GM23248 (cell line): ENCODE measurements around the gene PI4KA. TPM values are rescaled to one million over a fixed set of nuclear protein-coding genes. Genes with fewer than 3 reads are reported as not detected.

Source experiments
- DNase-seq: peaks from one replicate; pipeline ENCODE4 v3.0.0-alpha.2; 2015
- H2AFZ ChIP-seq: fragments of 200-600 bp; sonication (generic); 2 replicates; pipeline ENCODE4 v1.6.1; 2016; ENCODE audit warnings: antibody characterized with exemption
- H3F3A ChIP-seq: fragments of 200-600 bp; sonication (generic); 2 replicates; pipeline ENCODE4 v1.6.1; 2016; ENCODE audit warnings: mild to moderate bottlenecking, antibody characterized with exemption, mixed run types; ENCODE audit not compliant: insufficient read depth
- H3K27ac ChIP-seq: fragments of 200-600 bp; sonication (generic); 2 replicates; pipeline ENCODE4 v1.5.1; 2016; ENCODE audit warnings: mild to moderate bottlenecking
- H3K27me3 ChIP-seq: fragments of 200-600 bp; sonication (generic); replicated peaks from 2 replicates; pipeline ENCODE4 v1.6.1; 2016; ENCODE audit warnings: mild to moderate bottlenecking; ENCODE audit not compliant: insufficient read depth
- H3K36me3 ChIP-seq: fragments of 200-600 bp; sonication (generic); 2 replicates; pipeline ENCODE4 v1.6.1; 2016; ENCODE audit warnings: low read depth, mild to moderate bottlenecking
- H3K4me1 ChIP-seq: fragments of 200-600 bp; sonication (generic); 2 replicates; pipeline ENCODE4 v1.6.1; 2016; ENCODE audit warnings: mild to moderate bottlenecking; ENCODE audit not compliant: insufficient read depth
- H3K4me2 ChIP-seq: fragments of 200-600 bp; sonication (generic); one replicate; pipeline ENCODE4 v1.6.1; 2016; ENCODE audit warnings: mild to moderate bottlenecking; ENCODE audit not compliant: unreplicated experiment
- H3K4me3 ChIP-seq: fragments of 200-600 bp; sonication (generic); 2 replicates; pipeline ENCODE4 v1.5.1; 2016; ENCODE audit warnings: mild to moderate bottlenecking
- H3K79me2 ChIP-seq: fragments of 200-600 bp; sonication (generic); 2 replicates; pipeline ENCODE4 v1.6.1; 2016; ENCODE audit warnings: mild to moderate bottlenecking; ENCODE audit not compliant: insufficient read depth
- H3K9ac ChIP-seq: fragments of 200-600 bp; sonication (generic); 2 replicates; pipeline ENCODE4 v1.6.1; 2016; ENCODE audit warnings: mild to moderate bottlenecking
- H3K9me2 ChIP-seq: fragments of 200-600 bp; sonication (generic); 2 replicates; pipeline ENCODE4 v1.6.1; 2016; ENCODE audit warnings: mixed run types, mild to moderate bottlenecking, moderate library complexity; ENCODE audit not compliant: insufficient read depth
- H3K9me3 ChIP-seq: fragments of 200-600 bp; sonication (generic); one replicate; pipeline ENCODE4 v1.6.1; 2017; ENCODE audit warnings: low read depth
- H4K20me1 ChIP-seq: fragments of 200-600 bp; sonication (generic); 2 replicates; pipeline ENCODE4 v1.6.0; 2016; ENCODE audit not compliant: insufficient read depth
- EZH2 ChIP-seq: fragments of 200-600 bp; sonication (generic); IDR thresholded peaks from 2 replicates; pipeline ENCODE4 v1.6.1; 2018; ENCODE audit warnings: antibody characterized with exemption, mild to moderate bottlenecking; ENCODE audit not compliant: insufficient read depth, poor library complexity, severe bottlenecking
- EZH2phosphoT487 ChIP-seq: fragments of 200-600 bp; sonication (generic); IDR thresholded peaks from 2 replicates; pipeline ENCODE4 v1.6.1; 2018; ENCODE audit warnings: antibody characterized with exemption, moderate library complexity, mild to moderate bottlenecking, low read depth; ENCODE audit not compliant: insufficient read depth
- WGBS, 2 experiments: methylation state at CpG; one replicate each; pipeline ENCODE4 v1.1.6; 2015 to 2017; ENCODE audit warnings: low lambda C conversion rate in 2 of 2, low coverage in 1 of 2; ENCODE audit errors: missing lambda C conversion rate in 2 of 2; 5-methylcytosine and 5-hydroxymethylcytosine counted together
- in situ Hi-C: fragments of 300-500 bp; cut with MboI; formaldehyde crosslinking; loops from 2 replicates; pipeline ENCODE4 v1.15.0; 2020
- polyA plus RNA-seq: library from polyadenylated mRNA; unstranded; fragments of >200 nt; fragmentation: Nextera tagmentation; extraction: Ambion mirVana; gene quantifications from 2 replicates; pipeline ENCODE4 v1.2.1, GENCODE V29; 2016
- total RNA-seq: library from RNA; depleted of rRNA; stranded (reverse); fragments of >200 nt; shearing (Covaris generic); gene quantifications from 2 replicates; pipeline ENCODE4 v1.2.3, GENCODE V29; 2014

The PI4KA gene
- total and polyA plus RNA-seq, 2 experiments from 2014 or later: 31.1 to 34.5 TPM

- peaks cover 13% of the 10 kb centered on the region; the same call in 1 of the 2 replicates for H3K36me3 ChIP-seq
- no peaks in the 10 kb centered on the region for H3K9me2 ChIP-seq
- H3K9ac ChIP-seq: no peak overlapping the region
- H3K4me3 ChIP-seq: no peak overlapping the region
- no peak for TF ChIP-seq EZH2phosphoT487
- no peak for TF ChIP-seq EZH2
- no peaks in the 10 kb centered on the region for H3K9me3 ChIP-seq
- H3K27me3 ChIP-seq: no peaks in the 10 kb centered on the region
- no peaks in the 10 kb centered on the region for H4K20me1 ChIP-seq
- no peak overlapping the region for H2AFZ ChIP-seq
- H3K79me2 ChIP-seq: no peaks in the 10 kb centered on the region
- DNase-seq: peak; percentile 5
- H3K27ac ChIP-seq: no peak overlapping the region
- H3F3A ChIP-seq: peaks cover 9% of the 10 kb centered on the region; the same call in 1 of the 2 replicates
- peaks cover 12% of the 10 kb centered on the region for H3K4me1 ChIP-seq
- in situ Hi-C loops: no loop called here
- 98% methylated on average over 9 of the region's 9 CpGs for WGBS, 2 experiments
- no peak overlapping the region for H3K4me2 ChIP-seq
Observed at GRCh38 chr22:20748731-20749428, 109.7 kb downstream of the PI4KA start.

DNA sequence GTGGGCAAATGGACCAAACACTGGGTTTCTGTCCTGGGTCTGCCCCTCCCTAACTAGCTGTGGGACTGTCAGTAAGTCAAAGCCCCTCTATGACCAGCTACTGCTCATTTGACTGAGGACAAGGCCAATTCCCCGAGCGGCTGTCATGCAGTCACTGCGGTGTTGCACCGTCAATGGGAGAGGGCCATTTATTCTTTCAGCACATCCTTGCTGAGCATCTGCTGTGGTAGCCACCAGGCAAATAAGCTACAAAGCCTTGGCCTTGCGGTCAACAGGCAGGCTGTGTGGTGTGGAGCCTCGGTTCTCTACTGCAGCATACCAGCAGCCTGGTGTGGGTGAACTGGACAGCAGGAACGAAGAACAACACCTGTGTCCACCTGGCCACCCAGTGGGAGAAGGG is 110.5 kb downstream of the PI4KA start:
- no peaks in the 10 kb centered on the region for H3K9me3 ChIP-seq
- no peak overlapping the region for H3K4me2 ChIP-seq
- no peak for TF ChIP-seq EZH2
- in situ Hi-C loops: no loop called here
- H3K4me1 ChIP-seq: peaks cover 12% of the 10 kb centered on the region
- H3K79me2 ChIP-seq: no peaks in the 10 kb centered on the region
- peaks cover 13% of the 10 kb centered on the region; the same call in 1 of the 2 replicates for H3K36me3 ChIP-seq
- H3K9me2 ChIP-seq: no peaks in the 10 kb centered on the region
- no peaks in the 10 kb centered on the region for H4K20me1 ChIP-seq
- peaks cover 9% of the 10 kb centered on the region; the same call in 1 of the 2 replicates for H3F3A ChIP-seq
- 90 to 92% methylated on average over 7 of the region's 7 CpGs for WGBS, 2 experiments
- no peak overlapping the region for H3K4me3 ChIP-seq
- no peak overlapping the region for H2AFZ ChIP-seq
- no peaks in the 10 kb centered on the region for H3K27me3 ChIP-seq
- H3K27ac ChIP-seq: no peak overlapping the region
- no peak for DNase-seq
- no peak overlapping the region for H3K9ac ChIP-seq

DNA sequence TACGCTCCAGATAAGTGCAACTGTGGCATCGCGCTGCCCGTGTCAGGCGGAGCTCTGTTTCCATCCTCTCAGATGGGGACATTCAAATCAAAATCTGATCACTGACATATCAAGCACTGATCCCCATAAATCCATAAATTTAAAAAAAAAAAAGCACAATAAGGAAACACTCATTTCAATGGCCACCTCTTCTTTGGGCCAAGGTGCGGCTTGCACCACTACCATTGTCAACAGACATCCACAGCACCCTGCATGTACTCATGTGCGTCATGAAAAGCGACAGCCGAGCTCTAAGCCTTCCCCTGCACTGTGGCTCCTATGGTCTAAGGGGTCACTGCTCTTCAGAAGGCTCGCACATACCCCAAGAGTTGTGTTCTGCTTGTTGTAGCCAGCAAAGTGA is 111.4 kb downstream of the PI4KA start:
- peaks cover 13% of the 10 kb centered on the region; the same call in 1 of the 2 replicates for H3K36me3 ChIP-seq
- WGBS, 2 experiments: 95 to 97% methylated on average over 10 of the region's 10 CpGs
- H3K4me3 ChIP-seq: no peak overlapping the region
- H3K9ac ChIP-seq: no peak overlapping the region
- peaks cover 12% of the 10 kb centered on the region for H3K4me1 ChIP-seq
- H4K20me1 ChIP-seq: no peaks in the 10 kb centered on the region
- peaks cover 9% of the 10 kb centered on the region; the same call in 1 of the 2 replicates for H3F3A ChIP-seq
- no peaks in the 10 kb centered on the region for H3K27me3 ChIP-seq
- no peak overlapping the region for H2AFZ ChIP-seq
- in situ Hi-C loops: no loop called here
- no peaks in the 10 kb centered on the region for H3K79me2 ChIP-seq
- DNase-seq: no peak
- TF ChIP-seq EZH2 (no peak), EZH2phosphoT487 (no peak)
- H3K27ac ChIP-seq: no peak overlapping the region
- H3K9me2 ChIP-seq: no peaks in the 10 kb centered on the region
- no peaks in the 10 kb centered on the region for H3K9me3 ChIP-seq
- no peak overlapping the region for H3K4me2 ChIP-seq

- DNase-seq: no peak
- peaks cover 12% of the 10 kb centered on the region for H3K4me1 ChIP-seq
- H3K27ac ChIP-seq: no peak overlapping the region
- peaks cover 9% of the 10 kb centered on the region for H3F3A ChIP-seq
- H3K4me2 ChIP-seq: no peak overlapping the region
- no peaks in the 10 kb centered on the region for H4K20me1 ChIP-seq
- WGBS, 2 experiments: 97% methylated on average over 9 of the region's 9 CpGs
- H2AFZ ChIP-seq: no peak overlapping the region
- H3K27me3 ChIP-seq: no peaks in the 10 kb centered on the region
- no peaks in the 10 kb centered on the region for H3K79me2 ChIP-seq
- peaks cover 13% of the 10 kb centered on the region; the same call in 1 of the 2 replicates for H3K36me3 ChIP-seq
- H3K9me2 ChIP-seq: no peaks in the 10 kb centered on the region
- in situ Hi-C loops: no loop called here
- TF ChIP-seq EZH2: no peak
- no peak for TF ChIP-seq EZH2phosphoT487
- H3K4me3 ChIP-seq: no peak overlapping the region
- no peaks in the 10 kb centered on the region for H3K9me3 ChIP-seq
- no peak overlapping the region for H3K9ac ChIP-seq
Observed at GRCh38 chr22:20746431-20747189, 112.0 kb downstream of the PI4KA start.
